Brain microvascular endothelial cell (primary cell): ENCODE data around the gene ATE1.
"Not testable (repeated sequence)": the region's sequence is repeated elsewhere in the genome, so short reads cannot be mapped to it uniquely, and the experiment has no call there.

ENCODE experiments used
- DNase-seq: peaks from one replicate; pipeline ENCODE4 v3.0.0-alpha.2; 2020
- H3K27ac ChIP-seq: fragments of 250-450 bp; sonication (Bioruptor Pico); 2 replicates; pipeline ENCODE4 v1.5.1; 2020; ENCODE audit warnings: mild to moderate bottlenecking, moderate library complexity
- H3K27me3 ChIP-seq: fragments of 250-450 bp; sonication (Bioruptor Pico); replicated peaks from 2 replicates; pipeline ENCODE4 v1.5.1; 2020; ENCODE audit warnings: mild to moderate bottlenecking
- H3K36me3 ChIP-seq: fragments of 250-450 bp; sonication (Bioruptor Pico); replicated peaks from 2 replicates; pipeline ENCODE4 v1.5.1; 2020; ENCODE audit warnings: mild to moderate bottlenecking
- H3K4me3 ChIP-seq: 2 replicates; pipeline ENCODE4 v1.5.1; 2011; ENCODE audit warnings: low read depth, mild to moderate bottlenecking, control low read depth, low read length, moderate library complexity
- in situ Hi-C: cut with HindIII; loops from 2 replicates; pipeline ENCODE4 v1.10.0; 2017; ENCODE audit warnings: low sequenced_read_pairs, low pct_ligation_motif_present
- TF ChIP-seq, protein P1 (sequence below): IDR thresholded peaks from 2 replicates; pipeline ENCODE4 v1.5.1; 2011; ENCODE audit warnings: low read depth, mild to moderate bottlenecking, moderate library complexity, low read length, control low read depth, inconsistent platforms; ENCODE audit errors: missing control alignments

The ATE1 gene

DNA sequence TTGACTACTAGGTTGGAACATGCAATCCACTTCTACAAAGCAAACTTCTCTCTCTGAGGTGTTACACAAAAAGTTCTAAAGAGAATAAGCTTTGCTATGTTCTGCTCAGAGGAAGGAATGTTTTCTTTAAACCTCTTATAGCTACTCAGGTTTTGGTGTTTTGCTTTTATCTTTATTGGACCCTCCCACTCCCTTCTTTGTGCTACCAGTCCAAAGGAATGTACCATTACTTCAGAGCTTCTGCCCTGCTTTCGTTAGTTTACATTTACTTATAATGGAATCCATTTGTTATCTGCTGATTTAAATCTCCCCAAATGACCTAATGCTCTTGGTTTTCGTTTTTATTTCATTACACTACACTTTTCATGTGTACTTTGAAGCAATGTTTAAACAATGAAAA, 154.9 kb downstream of the ATE1 start:
- no peaks in the 10 kb centered on the region for H3K27me3 ChIP-seq
- DNase-seq = no peak
- H3K27ac ChIP-seq = no peak overlapping the region
- in situ Hi-C loops = no loop called here
- no peaks in the 10 kb centered on the region for H3K36me3 ChIP-seq
- no peak overlapping the region for H3K4me3 ChIP-seq
- TF ChIP-seq, protein P1, sequence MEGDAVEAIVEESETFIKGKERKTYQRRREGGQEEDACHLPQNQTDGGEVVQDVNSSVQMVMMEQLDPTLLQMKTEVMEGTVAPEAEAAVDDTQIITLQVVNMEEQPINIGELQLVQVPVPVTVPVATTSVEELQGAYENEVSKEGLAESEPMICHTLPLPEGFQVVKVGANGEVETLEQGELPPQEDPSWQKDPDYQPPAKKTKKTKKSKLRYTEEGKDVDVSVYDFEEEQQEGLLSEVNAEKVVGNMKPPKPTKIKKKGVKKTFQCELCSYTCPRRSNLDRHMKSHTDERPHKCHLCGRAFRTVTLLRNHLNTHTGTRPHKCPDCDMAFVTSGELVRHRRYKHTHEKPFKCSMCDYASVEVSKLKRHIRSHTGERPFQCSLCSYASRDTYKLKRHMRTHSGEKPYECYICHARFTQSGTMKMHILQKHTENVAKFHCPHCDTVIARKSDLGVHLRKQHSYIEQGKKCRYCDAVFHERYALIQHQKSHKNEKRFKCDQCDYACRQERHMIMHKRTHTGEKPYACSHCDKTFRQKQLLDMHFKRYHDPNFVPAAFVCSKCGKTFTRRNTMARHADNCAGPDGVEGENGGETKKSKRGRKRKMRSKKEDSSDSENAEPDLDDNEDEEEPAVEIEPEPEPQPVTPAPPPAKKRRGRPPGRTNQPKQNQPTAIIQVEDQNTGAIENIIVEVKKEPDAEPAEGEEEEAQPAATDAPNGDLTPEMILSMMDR = no peak

DNA sequence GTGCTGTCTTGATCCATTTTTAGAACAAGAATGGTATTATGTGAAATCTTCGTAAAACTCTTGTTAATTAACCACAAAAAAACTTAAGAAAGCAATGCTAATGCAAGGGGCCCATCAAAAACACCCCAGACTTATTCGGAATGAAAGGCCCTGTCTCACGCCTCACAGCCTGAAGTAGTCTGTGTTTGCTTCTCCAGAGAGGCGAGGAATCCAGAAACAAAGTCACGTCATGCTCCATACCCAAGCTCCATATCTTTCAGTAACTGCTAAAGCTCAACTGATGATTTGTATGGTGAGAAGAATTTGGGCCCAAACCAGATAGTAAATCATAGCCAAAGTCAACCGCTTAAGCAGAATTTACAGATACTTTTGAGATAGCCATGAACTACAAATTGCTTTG, 155.4 kb downstream of the ATE1 start:
- in situ Hi-C loops = no loop called here
- no peak for DNase-seq
- TF ChIP-seq, protein P1 = no peak
- Histone ChIP-seq H3K4me3 (no peak overlapping the region), H3K27ac (no peak overlapping the region), H3K27me3 (no peaks in the 10 kb centered on the region), H3K36me3 (no peaks in the 10 kb centered on the region)

DNA sequence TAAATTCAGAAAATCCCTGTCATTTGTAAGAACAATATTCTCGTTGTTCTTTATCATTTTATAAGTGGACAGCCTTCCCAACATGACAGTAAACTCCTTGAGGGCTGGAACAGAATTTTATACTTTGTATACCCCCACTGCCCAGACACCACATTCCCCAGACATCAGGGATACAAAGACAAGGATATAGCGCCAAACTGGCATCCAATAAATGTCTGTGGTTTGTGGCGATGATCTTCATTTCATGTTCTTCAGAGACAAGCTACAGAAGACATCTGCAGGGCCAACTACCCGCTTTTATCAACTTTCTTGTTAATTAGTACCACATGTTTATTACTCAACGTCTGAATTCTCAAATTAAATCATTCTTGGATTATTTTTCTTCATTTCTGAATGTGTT, 155.9 kb downstream of the ATE1 start:
- in situ Hi-C loops = no loop called here
- DNase-seq = no peak
- H3K27ac ChIP-seq = no peak overlapping the region

DNA sequence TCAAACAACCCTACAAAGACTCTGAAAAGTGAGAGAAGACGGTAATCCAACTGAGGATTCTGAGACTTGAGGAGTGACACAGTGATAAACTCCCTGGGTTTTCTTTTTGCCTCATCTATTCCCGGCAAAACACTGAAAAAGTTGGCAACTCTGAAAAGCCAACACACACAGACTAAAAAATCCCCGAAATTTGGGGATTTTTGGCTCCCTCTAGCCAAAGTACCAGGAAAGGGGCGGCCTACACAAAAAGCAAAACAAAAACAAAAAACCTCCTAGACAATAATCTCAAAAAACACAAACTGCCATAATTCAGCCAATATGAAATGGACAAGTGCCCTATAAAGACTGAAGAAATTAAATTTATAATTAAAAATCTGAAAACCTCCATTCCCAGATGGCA, 161.4 kb downstream of the ATE1 start:
- Histone ChIP-seq H3K27me3 (no peaks in the 10 kb centered on the region), H3K4me3 (no peak overlapping the region), H3K36me3 (no peaks in the 10 kb centered on the region), H3K27ac (no peak overlapping the region)
- TF ChIP-seq, protein P1 = no peak
- DNase-seq = no peak
- in situ Hi-C loops = no loop called here

More for the DNA sequence above, 155.9 kb downstream of the ATE1 start:
- Histone ChIP-seq H3K27me3 (no peaks in the 10 kb centered on the region), H3K4me3 (no peak overlapping the region), H3K36me3 (no peaks in the 10 kb centered on the region)
- TF ChIP-seq, protein P1 = no peak

DNA sequence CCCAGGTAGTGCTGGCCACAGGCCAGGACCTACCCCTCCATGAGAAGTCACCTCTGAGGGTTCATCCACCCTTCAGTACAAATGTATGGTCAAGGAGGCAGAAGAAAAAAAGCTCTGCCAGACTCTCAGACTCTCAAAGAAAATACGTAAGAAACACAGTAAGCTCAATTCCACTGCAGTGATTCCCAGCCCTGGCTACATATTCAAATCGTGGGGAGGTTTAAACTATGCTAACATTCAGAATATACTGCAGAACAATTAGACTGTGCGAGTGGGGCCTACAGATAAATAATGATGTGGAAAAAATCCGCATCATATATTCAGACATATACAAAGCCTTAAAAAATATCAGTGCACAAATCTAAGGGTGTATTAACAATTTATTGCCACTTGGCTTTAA, 162.6 kb downstream of the ATE1 start:
- H3K27ac ChIP-seq = no peak overlapping the region
- TF ChIP-seq, protein P1 = no peak
- no peaks in the 10 kb centered on the region for H3K27me3 ChIP-seq
- H3K4me3 ChIP-seq = no peak overlapping the region
- no peaks in the 10 kb centered on the region for H3K36me3 ChIP-seq
- no peak for DNase-seq
- in situ Hi-C loops = no loop called here

DNA sequence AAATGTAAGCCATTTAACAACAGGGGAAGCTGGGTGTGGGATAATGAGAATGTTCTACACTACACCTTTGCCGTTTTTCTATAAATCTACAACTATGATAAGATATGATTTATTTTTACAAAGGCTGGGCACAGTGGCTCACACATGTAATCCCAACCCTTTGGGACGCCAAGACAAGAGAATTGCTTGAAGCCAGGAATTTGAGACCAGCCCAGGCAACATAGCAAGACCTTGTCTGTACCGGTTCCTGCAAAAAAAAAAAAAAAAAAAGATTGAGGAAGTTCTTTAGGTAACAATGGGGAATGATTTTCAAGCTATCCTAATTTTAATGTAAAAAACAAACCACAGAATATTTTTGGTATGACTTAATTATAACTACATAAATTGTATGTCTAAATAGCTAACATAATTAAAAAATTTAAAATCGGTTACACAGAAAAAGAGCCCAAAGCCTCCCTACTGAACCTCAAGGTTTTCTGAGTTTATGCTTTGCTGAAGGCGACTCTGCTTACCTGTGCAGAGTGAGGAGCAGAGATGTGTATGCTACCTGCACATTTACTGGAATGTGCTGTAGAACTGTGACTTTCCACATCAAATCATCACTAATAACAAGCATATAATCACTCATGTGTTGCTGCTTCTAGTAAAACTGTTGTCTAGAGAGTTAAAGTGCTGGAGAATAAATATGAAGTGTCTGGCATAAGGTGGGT, 163.4 kb downstream of the ATE1 start:
- H3K4me3 ChIP-seq = no peak overlapping the region
- in situ Hi-C loops = no loop called here
- H3K27ac ChIP-seq = no peak overlapping the region
- H3K36me3 ChIP-seq = no peaks in the 10 kb centered on the region
- no peaks in the 10 kb centered on the region for H3K27me3 ChIP-seq
- TF ChIP-seq, protein P1 = no peak
- DNase-seq = no peak

DNA sequence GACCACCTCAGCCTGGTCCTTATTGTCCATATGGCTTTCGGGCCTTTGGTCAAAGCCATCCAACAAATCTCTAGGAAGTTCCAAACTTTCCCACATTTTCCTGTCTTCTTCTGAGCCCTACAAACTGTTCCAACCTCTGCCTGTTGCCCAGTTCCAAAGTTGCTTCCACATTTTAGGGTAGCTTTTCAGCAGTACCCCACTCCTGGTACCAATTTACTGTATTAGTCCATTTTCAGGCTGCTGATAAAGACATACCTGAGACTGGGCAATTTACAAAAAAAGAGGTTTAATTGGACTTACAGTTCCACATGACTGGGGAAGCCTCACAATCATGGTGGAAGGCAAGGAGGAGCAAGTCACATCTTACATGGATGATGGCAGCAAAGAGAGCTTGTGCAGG, 170.6 kb downstream of the ATE1 start:
- H3K27ac ChIP-seq, H3K27me3 ChIP-seq, DNase-seq, H3K36me3 ChIP-seq, in situ Hi-C loops, H3K4me3 ChIP-seq: not testable (repeated sequence)

DNA sequence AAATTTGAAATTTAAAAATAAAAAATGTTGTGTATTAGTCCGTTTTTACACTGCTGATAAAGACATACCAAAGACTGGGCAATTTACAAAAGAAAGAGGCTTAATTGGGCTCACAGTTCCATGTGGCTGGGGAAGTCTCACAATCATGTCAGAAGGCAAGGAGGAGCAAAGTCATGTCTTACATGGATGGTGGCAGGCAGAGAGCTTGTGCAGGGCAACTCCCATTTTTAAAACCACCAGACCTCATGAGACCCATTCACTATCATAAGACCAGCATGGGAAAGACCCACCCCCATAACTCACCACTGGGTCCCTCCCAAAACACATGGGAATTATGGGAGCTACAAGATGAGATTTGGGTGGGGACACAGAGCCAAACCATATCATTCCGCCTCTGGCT, 172.3 kb downstream of the ATE1 start:
- DNase-seq, in situ Hi-C loops, H3K27me3 ChIP-seq, H3K27ac ChIP-seq, H3K36me3 ChIP-seq, H3K4me3 ChIP-seq: not testable (repeated sequence)
